ENCODE measurements around the gene RDH5.
"Not testable (repeated sequence)": the region's sequence is repeated elsewhere in the genome, so short reads cannot be mapped to it uniquely, and the experiment has no call there.

Gene RDH5

GRCh38 chr12:55746174-55746912 is 26.1 kb downstream of the RDH5 start:
- no peak for DNase-seq

DNA sequence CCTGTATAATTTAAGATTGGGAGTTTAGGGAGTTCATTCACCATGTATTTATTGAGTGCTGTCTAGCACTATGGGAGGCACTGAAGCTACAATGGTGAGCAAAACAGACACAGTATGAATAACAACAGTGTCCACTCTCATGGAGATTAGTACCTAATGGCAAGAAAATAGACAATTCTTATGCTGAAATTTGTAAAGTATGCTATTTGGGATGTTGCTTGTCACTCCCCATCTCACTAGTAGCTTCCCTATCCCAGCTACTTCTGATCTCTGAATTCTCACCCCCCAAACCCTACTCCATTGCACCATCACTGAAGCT is 26.7 kb downstream of the RDH5 start:
- DNase-seq, result no peak

GRCh38 chr12:55748230-55748993 is 28.2 kb downstream of the RDH5 start:
- no peak for DNase-seq

GRCh38 chr12:55755246-55755645 is 35.1 kb downstream of the RDH5 start:
- DNase-seq, result no peak

GRCh38 chr12:55757701-55758100 is 37.5 kb downstream of the RDH5 start:
- no peak for DNase-seq

GRCh38 chr12:55758575-55758974 is 38.4 kb downstream of the RDH5 start:
- DNase-seq, result not testable (repeated sequence)

DNA sequence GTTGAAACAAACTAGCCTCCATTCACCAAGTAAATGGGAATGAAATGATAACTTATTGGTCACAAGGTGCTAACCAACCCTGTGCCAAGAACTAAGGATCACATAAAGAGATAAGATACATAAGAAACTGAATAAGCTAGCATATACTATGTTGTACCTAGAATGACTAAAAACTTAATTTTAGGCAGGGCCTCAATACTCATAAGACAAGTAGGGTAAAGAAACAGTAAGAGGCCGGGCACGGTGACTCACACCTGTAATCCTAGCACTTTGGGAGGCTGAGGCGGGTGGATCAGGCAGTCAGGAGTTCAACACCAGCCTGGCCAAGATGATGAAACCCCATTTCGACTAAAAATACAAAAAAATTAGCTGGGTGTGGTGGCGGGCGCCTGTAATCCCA is 40.5 kb downstream of the RDH5 start:
- DNase-seq, result no peak

DNA sequence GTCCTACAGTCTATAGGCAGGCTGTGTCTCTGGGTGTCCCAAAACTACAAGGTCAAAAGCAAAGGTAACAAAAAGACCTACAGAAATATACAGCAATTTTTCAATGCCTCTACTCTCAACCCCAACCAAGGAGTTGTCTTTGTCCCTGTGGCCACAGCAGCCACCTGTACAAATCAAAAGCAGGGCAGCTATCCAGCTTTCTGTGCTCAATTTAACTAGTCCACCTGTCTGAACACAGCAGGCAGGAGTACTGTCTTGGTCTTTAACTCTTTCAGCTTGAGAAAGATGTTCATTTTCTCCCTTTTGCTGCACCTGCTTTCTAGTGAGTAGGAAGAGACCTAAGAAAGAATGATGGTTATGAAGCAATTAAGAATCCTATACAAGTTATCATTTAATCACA is 42.5 kb downstream of the RDH5 start:
- DNase-seq, result no peak

DNA sequence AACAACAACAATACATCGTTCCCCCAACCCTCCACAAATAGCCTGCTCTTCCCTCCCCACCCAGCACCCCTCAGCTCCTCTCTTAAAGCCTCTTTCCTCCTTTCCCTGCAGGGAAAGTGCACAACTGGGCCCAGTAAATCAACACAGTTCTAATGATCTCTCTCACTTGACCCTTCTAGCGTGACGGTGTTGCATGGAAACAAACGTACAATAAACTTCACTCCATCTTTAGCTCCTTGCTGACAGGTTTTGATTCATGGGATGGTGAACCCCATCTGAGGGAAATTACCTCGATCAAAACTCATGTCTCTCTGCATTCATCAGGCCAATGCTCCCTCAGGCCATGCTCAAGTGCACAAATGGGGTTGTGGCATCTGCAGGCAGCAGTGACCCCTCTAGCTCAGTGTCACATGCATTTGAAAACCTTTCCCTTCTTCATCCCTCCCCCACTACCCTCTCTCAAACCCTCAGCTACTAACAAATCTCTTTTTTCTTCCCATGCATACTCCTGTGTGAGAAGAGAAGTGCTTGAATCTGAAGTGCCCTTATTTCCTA is 45.6 kb downstream of the RDH5 start:
- DNase-seq, result no peak

DNA sequence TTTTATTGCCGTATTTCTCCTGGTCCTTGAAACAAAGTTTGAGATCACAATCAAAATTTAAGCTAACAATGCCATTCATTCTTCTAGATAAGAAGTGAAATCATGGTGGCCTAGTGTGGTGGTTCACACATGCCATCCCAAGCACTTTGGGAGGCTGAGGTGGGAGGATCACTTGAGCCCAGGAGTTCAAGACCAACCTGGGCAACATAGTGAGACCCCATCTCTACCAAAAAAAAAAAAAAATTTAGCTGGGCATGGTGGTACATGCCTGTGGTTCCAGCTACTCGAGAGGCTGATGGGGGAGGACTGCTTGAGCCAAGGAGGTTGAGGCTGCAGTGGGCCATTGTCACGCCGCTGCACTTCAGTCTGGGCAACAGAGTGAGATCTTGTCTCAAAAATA is 47.0 kb downstream of the RDH5 start:
- DNase-seq, result no peak

- DNase-seq, result no peak
These were observed 51.5 kb downstream of the RDH5 start for GRCh38 chr12:55771736-55772135.
